HG03196 (cell line): ENCODE data around the gene TCF19.
"Not testable (repeated sequence)": the region's sequence is repeated elsewhere in the genome, so short reads cannot be mapped to it uniquely, and the experiment has no call there.

Experiments
- ATAC-seq: cut with Tn5 transposase; IDR thresholded peaks from one replicate; pipeline ENCODE4 v1.9.1; 2021; ENCODE audit not compliant: unreplicated experiment

Gene TCF19

DNA sequence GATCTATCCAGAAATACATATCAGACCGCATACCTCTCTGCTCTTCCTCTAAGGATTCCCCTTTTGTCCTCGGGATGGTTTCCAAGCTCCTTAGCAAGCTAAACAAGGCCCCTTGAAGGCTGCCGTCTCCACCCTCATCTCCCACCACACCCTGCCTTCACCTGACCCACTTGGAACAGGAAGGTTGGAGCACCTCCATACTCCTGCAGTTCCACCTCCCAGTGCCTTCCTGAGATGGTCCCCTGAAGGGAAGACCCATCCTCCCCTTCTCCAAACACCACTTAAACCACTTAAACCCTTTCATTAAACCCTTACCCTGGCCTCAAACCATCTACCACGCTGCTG is 20.6 kb downstream of the TCF19 start:
- ATAC-seq, result no peak

DNA sequence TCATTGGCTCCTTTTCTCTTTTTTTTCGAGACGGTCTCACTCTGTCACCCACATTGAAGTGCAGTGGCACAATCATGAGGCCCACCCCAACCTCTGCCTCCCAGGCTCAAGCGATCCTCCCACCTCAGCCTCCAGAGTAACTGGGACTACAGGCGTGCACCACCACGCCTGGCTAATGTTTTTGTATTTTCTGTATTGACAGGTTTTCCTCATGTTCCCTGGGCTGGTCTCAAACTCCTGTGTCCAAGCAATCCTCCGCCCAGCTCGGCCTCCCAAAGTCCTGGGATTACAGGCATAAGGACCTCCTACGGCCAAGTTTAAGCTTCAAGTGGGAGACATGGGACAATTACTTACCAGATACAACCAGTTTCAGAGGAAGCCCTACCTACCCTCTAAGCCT is 21.5 kb downstream of the TCF19 start:
- no peak for ATAC-seq

DNA sequence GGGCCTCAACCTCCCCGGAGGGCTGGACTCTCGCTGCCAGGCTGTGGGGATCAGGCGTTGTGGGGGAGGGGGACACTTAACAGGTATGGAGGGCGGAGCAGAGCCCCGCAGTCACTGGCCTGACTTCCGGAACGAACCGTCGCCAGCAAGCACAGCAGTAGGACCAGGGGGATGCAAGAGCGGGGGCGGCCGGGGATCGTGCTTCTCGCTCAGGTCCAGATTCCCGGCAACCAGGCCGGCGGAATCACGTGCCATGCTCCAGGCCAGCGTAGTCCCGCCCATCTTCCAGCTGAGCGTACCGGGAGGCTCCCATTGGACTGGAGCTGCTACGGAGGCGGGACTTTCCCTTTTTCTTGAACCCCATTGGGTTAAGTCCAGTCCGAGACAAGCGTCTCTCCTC is 22.1 kb downstream of the TCF19 start:
- peak; percentile 53 for ATAC-seq

DNA sequence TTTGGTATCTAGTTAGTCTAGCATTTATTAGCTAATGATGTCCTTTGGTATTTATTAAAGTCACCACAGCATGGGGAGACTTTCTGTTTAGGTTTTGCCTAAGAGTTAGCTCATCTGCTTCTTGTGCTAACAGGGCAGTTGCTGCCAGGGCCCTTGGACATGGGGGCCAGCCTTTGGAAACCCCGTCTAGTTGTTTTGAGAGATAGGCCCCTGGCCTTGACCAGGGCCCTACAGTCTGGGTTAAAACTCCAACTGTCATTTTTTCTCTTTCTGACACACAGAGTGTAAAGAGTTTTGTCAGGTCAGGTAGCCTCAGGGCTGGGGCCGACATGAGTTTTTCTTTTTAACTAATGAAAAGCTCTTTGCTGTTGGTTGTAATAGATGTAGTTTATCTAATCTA is 24.9 kb downstream of the TCF19 start:
- ATAC-seq, result not testable (repeated sequence)

DNA sequence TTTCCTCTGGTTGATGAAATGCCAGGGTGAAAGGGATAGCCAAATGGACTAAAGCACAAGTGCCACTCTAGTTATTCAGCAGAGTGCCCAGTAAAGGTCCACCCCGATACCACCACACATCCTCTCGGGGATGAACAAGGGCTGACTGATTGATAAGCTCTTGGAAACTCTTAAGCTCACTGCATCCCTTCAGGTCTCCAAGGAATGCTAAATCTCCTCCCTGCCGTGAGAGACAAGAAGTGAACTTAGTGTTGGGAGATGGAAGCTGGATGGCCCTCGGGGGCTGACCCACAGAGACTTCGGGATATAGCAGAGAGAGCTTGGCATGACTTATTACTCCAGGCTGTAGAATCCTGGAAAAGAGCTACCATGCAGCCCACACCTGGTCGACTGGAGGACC is 25.5 kb downstream of the TCF19 start:
- ATAC-seq, result not testable (repeated sequence)

DNA sequence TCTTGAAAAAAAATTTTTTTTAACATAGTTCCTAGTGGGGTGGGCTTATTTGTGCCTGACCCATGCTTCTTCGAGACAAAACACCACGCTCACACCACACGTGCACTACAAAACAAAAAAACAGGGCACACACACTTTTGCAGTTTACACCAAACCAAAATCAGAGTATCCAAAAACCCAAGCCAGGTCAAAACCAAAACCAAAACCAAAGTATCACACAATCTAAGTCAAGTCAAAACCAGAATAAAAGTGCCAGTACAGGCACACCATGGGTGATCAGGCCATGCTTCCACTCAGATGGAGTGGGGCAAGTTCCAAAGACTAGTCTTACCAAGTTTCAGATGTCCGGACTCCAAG is 27.3 kb downstream of the TCF19 start:
- ATAC-seq, result not testable (repeated sequence)

DNA sequence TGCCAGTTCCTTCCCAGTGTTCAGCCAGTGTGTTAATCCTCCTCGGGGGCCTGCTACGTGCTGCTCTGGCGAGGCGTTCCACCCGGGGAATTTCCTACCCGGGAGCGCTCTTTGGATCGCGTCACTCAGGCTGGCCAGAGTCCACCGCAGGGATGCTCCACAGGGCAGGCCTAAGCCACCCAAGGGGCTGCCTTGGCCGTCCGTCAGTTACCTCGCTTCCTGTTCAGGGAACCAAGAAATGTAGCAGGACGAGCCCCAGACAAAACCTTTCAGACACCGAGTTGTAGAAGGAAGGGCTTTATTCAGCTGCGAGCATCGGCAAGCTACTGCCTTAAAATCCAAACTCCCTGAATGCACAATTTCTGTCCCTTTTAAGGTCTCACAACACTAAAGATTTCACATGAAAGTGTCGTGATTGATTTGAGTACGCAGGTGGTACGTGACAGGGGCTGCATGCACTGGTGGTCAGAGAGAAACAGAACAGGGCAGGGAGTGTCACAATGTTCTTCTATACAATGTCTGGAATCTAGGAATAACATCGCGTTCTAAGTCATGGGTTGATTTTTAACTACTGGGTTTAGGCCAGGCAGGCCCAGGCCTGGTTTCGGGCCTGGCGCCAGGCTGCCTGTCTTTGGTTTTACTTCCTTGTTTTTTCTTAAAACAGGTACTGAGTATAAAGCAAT is 27.8 kb downstream of the TCF19 start:
- ATAC-seq, result no peak

DNA sequence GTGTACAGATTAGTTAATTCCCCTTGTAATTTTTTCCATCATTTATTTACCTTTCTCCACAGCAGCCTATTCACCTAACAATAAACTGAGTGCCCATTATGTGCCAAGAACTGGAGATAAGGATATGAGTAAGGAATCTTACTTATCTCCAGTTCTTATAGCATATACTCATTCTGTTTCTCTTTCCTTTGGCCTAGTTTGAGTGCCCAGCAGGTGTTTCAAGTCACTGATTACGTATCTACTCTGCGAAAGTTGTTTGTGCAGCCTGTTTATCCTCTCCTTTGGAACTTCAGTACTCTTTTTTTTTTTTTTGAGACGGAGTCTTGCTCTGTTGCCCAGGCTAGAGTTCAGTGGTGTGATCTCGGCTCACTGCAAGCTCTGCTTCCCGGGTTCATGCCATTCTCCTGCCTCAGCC is 29.4 kb downstream of the TCF19 start:
- ATAC-seq, result no peak

DNA sequence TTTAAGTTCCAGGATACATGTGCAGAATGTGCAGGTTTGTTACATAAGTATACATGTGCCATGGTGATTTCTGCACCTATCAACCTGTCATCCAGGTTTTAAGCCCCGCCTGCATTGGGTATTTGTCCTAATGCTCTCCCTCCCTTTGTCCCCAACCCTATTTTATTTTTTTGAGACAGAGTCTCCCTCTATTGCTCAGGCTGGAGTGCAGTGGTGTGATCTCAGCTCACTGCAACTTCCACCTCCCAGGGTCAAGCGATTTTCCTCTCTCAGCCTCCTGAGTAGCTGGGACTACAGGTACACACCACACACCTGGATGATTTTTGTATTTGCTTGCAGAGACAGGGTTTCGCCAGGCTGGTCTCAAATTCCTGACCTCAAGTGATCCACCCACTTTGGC is 30.8 kb downstream of the TCF19 start:
- ATAC-seq, result not testable (repeated sequence)

DNA sequence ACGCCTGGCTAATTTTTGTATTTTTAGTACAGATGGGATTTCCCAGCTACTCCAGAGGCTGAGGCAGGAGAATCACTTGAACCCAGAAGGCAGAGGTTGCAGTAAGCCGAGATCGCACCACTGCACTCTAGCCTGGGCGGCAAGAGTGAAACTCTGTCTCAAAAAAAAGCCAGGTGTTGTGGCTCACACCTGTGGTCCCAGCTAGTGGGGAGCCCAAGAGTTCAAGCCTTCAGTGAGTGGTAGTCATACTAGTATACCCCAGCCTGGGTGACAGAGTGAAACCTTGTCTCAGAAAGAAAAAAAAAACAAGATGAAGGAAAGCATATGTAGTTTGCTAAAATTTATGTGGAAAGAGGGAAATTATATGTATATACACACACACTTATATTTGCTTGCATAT is 32.1 kb downstream of the TCF19 start:
- ATAC-seq, result no peak

DNA sequence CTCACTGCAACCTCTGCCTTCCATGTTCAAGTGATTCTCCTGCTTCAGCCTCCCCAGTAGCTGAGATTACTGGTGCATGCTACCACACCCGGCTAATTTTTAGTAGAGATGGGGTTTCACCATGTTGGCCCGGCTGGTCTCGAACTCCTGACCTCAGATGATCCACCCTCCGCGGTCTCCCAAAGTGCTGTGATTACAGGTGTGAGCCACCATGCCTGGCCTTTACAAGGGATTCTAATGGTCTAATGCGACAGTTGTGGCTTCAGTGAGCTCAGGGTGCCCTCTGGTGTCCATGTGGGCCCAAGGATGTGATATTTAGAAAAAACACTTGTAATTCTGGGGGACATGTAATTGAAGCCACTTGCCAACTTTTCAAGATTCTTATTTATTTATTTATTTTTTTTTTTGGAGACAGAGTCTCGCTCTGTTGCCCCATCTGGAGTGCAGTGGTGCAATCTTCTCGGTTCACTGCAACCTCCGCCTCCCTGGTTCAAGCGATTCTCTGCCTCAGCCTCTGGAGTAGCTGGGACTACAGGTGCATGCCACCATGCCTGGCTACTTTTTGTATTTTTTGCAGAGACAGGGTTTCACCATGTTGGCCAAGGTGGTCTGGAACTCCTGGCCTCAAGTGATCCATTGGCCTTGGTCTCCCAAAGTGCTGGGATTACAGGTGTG is 34.2 kb downstream of the TCF19 start:
- not testable (repeated sequence) for ATAC-seq

DNA sequence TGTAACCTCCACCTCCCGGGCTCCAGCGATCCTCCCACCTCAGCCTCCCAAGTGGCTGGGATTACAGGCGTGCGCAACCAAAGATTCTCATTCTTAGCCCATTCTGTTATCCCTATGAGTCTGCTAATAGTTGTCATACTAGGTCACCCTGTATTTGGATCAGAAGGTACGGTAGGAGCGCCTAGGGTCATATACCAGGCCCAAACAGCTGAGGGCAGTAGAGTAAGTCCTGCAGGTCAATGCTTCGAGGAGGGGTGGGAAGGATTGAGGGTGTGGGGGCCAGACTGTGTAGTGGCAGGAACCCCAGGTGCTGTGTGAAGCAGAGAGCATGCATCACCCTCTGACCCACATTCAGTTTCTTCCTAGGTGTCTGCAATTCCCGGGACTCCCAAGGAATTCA is 34.8 kb downstream of the TCF19 start:
- ATAC-seq, result no peak

DNA sequence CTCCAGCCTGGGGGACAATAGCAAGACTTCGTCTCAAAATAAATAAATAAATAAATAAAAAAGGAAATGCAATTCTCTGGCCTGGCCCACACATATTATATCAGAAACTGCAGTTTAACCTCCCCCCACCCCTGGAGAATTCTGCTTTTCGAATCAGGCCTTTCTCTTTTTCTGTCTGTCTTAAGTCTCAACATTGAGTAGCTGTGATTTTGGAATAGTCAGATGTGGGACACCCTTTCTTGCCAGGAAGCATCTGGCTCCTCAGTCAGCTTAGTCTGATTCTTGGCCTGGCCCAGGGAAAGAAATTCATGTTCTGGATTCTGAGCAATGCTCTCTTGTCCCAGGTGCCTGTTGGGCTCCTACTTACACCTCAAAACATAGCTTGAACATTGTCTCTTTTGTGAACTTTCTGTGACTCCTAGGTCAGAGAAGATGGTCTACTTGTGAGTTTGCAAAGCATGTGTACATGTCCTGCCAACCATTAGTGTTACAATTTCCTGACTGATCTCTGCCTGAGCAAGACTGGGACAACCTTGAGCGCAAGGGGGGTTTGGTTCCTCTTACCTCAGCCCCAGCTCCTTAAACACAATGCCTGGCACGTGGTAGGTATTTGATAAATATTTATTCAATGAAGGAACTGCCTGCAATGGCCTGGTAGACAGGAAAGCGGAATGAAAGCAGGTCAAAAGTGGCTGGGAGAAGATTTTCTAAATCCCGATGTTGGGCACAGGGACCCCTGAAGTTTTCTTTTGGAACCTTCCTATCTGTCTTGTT is 35.9 kb downstream of the TCF19 start:
- no peak for ATAC-seq

DNA sequence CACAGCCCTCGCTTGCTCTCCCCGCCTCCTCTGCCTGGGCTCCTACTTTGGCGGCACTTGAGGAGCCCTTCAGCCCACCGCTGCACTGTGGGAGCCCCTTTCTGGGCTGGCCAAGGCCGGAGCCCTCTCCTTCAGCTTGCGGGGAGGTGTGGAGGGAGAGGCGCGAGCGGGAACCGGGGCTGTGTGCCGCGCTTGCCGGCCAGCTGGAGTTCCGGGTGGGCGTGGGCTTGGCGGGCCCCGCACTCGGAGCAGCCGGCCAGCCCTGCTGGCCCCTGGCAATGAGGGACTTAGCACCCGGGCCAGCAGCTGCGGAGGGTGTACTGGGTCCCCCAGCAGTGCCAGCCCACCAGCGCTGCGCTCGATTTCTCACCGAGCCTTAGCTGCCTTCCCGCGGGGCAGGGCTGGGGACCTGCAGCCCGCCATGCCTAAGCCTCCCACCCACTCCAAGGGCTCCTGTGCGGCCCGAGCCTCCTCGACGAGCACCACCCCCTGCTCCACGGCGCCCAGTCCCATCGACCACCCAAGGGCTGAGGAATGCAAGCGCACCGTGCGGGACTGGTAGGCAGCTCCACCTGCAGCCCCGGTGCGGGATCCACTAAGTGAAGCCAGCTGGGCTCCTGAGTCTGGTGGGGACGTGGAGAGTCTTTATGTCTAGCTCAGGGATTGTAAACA is 37.1 kb downstream of the TCF19 start:
- ATAC-seq, result not testable (repeated sequence)

DNA sequence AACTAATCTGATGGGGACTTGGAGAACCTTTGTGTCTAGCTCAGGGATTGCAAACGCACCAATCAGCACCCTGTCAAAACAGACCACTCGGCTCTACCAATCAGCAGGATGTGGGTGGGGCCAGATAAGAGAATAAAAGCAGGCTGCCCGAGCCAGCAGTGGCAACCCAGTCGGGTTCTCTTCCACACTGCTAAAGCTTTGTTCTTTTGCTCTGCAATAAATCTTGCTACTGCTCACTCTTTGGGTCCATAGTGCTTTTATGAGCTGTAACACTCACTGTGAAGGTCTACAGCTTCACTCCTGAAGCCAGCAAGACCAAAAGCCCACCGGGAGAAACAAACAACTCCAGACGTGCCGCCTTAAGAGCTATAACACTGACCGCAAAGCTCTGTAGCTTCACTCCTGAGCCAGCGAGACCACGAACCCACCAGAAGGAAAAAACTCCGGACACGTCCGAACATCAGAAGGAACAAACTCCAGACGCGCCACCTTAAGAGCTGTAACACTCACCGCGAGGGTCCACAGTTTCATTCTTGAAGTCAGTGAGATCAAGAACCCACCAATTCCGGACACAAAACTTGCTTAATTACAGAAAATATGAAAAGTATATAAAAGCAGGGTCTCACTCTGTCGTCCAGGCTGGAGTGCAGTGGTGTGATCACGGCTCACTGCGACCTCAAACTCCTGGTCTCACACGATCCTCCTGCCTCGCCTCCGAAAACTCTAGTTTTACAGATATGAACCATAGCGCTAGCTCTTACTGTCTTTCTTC is 38.0 kb downstream of the TCF19 start:
- ATAC-seq, result not testable (repeated sequence)

DNA sequence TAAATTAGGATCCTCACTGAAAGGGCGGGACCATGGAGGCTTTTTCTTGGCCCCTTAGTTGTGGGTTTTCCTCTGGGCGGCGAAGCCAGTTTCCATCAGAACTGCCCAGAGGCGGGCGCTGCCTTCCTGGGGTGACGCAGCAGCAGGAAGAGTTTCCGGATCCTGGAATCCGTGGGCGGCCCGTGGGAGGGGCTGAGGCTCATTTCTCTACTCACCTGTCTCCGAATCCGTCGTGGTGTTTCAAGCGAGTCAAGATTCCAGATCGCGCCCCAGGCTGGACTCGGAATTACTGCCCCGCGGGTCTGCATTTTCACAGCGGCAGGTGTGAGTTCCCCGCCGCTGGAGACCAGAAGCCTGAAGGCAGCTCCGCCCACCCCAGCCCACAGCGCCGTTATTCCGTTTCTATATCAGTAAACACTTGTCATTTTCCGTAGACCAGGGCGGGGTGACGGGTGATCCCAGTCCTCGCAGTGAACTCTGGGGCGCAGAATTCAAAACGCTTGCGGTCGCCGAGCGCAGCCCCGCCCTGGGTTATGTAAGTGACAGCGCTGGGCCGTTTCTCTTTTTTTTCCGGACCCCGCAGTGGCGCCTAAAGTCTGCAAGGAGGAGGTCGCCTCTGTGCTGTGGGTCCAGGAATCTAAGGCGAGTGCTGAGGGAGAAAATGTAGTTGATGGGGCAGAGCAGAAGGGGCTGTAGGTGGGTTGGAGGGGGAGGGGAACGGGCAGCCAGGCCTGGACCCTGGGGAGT is 39.3 kb downstream of the TCF19 start:
- peak; percentile 67 for ATAC-seq

DNA sequence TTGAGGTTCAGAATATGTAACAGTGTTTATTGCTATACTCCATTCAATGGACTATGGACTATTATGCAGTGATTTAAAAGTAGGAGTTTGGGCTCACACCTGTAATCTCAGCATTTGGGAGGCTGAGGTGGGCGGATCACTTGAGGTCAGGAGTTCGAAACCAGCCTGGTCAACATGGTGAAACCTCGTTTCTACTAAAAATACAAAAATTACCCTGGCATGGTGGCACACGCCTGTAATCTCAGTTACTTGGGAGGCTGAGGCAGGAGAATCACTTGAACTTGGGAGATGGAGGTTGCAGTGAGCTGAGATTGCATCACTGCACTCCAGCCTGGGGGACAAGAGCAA is 40.7 kb downstream of the TCF19 start:
- ATAC-seq, result not testable (repeated sequence)

DNA sequence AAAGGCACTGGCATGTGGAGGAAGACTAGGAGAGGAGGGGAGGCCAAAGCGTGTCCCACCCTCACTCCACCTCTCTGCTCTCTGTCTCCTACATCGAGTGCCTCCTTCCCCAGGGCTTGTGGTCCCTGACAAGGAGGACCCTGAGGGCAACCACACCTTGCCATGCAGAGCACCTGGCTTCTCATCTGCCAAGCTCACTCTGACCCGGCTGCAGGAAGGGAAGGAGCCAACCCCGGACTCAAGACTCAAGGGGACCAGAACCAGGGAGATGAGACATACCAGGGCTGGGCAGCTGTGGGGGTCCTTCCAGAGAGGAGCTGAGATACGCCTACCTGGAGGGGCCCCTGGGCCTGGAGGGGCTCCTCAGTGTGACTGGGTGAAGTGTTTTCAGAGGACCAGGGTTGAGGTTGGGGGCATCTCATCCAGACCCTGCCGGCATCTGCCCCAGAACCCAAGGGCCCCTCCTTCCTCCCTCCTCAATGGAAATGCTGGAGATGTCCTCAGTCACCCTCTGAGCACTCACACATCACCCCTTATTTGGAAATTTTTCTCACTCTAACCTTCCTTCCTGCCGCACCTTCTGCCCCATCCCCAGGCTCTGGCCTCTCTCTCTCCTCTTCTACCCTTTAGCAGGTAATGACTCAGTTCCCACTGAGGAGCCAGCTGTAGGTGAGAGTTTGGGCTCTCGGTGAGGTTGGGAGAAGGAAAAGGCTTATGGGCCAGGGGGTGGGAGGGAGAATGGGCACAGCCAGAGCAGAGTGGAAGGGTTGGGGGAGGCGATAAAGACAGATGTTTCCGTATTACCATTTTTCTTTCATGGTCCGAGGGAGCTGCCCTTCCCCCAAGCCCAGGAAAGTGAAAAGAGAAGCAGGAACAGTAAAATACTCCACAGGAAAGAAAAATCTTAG is 44.1 kb downstream of the TCF19 start:
- ATAC-seq, result no peak

DNA sequence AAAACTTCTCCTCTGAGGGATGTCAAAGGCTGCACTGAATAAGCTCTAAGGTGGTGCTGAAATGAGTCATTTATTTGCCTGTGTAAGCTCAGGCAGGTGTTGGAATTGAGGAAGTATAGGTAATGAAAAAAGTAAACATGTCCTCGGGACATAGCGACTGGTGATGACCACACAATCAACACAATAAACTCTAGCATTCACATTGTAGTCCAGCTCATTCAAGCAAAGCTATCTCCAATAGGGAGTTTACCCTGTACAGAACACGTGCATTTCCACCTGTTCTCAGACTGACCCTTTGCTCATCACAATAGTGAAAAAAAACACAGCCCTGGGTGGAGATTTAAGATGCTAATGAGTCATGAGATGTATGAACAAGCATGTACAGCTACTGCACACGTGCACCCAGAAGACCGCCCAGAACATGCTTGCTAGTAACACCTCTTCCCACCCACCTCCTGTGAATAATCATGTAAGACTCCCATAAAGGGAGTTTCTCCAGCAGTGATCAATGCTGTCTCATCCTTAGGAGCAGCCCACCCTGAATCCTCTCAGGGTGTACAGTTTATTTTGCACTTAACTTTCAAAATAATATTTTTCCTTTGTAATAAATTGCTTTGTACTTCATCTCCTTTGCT is 45.1 kb downstream of the TCF19 start:
- peak; percentile 55 for ATAC-seq
